Epidermal melanocyte (primary cell): ENCODE data around the gene RBKS.

Experiments used
- DNase-seq: peaks from one replicate; pipeline ENCODE4 v3.0.0; 2011; ENCODE audit warnings: low spot score; ENCODE audit not compliant: insufficient read length

The RBKS gene

GRCh38 chr2:27736031-27736889, 153.9 kb downstream of the RBKS start:
- no peak for DNase-seq

GRCh38 chr2:27735263-27735904, 154.8 kb downstream of the RBKS start:
- peak; percentile 49 for DNase-seq

DNA sequence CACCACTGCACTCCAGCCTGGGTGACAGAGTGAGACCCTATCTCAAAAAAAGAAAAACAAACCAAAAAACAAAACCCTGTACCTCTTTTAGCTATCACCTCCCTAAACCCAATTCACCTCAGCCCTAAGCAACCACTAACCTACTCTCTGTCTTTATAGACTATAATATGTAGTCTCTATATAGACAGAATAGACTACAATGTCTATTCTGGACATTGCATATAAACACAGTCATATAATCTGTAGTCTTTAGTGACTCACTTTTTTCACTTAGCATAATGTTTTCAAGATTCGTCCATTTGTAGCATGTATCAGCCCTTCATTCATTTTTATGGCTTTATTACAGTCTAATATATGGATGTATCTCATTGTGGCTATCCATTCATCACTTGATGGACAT, 155.9 kb downstream of the RBKS start:
- DNase-seq, result no peak
